ENCODE measurements around the gene RAB40AL. TPM values are rescaled to one million over a fixed set of nuclear protein-coding genes. Genes with fewer than 3 reads are reported as not detected.

The RAB40AL gene
- total RNA-seq, 1 donor = 0.72 TPM

GRCh38 chrX:102975016-102975415 is 37.9 kb downstream of the RAB40AL start:
- TF ChIP-seq CTCF (IDR thresholded peaks at IDR 0.05; ENCODE audit: extremely low read depth, low read depth, low read length) = no peak
- Histone ChIP-seq H2AFZ (ENCODE audit: low read length) (no peak overlapping the region), H3K4me1 (ENCODE audit: insufficient read depth, low read length) (peaks cover 30% of the 10 kb centered on the region), H4K20me1 (ENCODE audit: insufficient read depth, low read length) (no peaks in the 10 kb centered on the region), H3K27ac (ENCODE audit: low read depth, low read length) (peak overlapping the region; percentile 99), H3K36me3 (ENCODE audit: insufficient read depth, low read length) (no peaks in the 10 kb centered on the region), H3K27me3 (ENCODE audit: insufficient read depth, low read length) (no peaks in the 10 kb centered on the region), H3K79me2 (ENCODE audit: insufficient read depth, low read length) (no peaks in the 10 kb centered on the region), H3K4me2 (ENCODE audit: insufficient read depth, low read length) (no peak overlapping the region), H3K9me3 (ENCODE audit: low read depth, low read length) (peaks cover 8% of the 10 kb centered on the region), H3K4me3 (ENCODE audit: insufficient read depth, low read length) (no peak overlapping the region)
- no peak for DNase-seq (ENCODE audit: insufficient read length, low spot score, missing footprints)

GRCh38 chrX:102976286-102976685 is 39.2 kb downstream of the RAB40AL start:
- no peaks in the 10 kb centered on the region for H4K20me1 ChIP-seq (ENCODE audit: insufficient read depth, low read length)
- H3K79me2 ChIP-seq (ENCODE audit: insufficient read depth, low read length) = no peaks in the 10 kb centered on the region
- DNase-seq (ENCODE audit: insufficient read length, low spot score, missing footprints) = peak; percentile 51
- no peaks in the 10 kb centered on the region for H3K36me3 ChIP-seq (ENCODE audit: insufficient read depth, low read length)
- peaks cover 30% of the 10 kb centered on the region for H3K4me1 ChIP-seq (ENCODE audit: insufficient read depth, low read length)
- TF ChIP-seq CTCF (IDR thresholded peaks at IDR 0.05; ENCODE audit: extremely low read depth, low read depth, low read length) = no peak
- no peak overlapping the region for H3K4me3 ChIP-seq (ENCODE audit: insufficient read depth, low read length)
- no peaks in the 10 kb centered on the region for H3K27me3 ChIP-seq (ENCODE audit: insufficient read depth, low read length)
- H3K27ac ChIP-seq (ENCODE audit: low read depth, low read length) = peak overlapping the region; percentile 99
- peaks cover 3% of the 10 kb centered on the region for H3K9me3 ChIP-seq (ENCODE audit: low read depth, low read length)
- H2AFZ ChIP-seq (ENCODE audit: low read length) = no peak overlapping the region
- peak overlapping the region; percentile 2 for H3K4me2 ChIP-seq (ENCODE audit: insufficient read depth, low read length)

- Histone ChIP-seq H3K79me2 (ENCODE audit: insufficient read depth, low read length) (no peaks in the 10 kb centered on the region), H3K4me2 (ENCODE audit: insufficient read depth, low read length) (peak overlapping the region; percentile 32), H3K4me3 (ENCODE audit: insufficient read depth, low read length) (no peak overlapping the region), H3K4me1 (ENCODE audit: insufficient read depth, low read length) (peaks cover 30% of the 10 kb centered on the region), H2AFZ (ENCODE audit: low read length) (no peak overlapping the region), H4K20me1 (ENCODE audit: insufficient read depth, low read length) (no peaks in the 10 kb centered on the region), H3K27ac (ENCODE audit: low read depth, low read length) (peak overlapping the region; percentile 99), H3K27me3 (ENCODE audit: insufficient read depth, low read length) (no peaks in the 10 kb centered on the region), H3K36me3 (ENCODE audit: insufficient read depth, low read length) (no peaks in the 10 kb centered on the region), H3K9me3 (ENCODE audit: low read depth, low read length) (no peaks in the 10 kb centered on the region)
- DNase-seq (ENCODE audit: insufficient read length, low spot score, missing footprints) = peak; percentile 91
- no peak for TF ChIP-seq CTCF (IDR thresholded peaks at IDR 0.05; ENCODE audit: extremely low read depth, low read depth, low read length)
Observed at GRCh38 chrX:102976793-102977495, 39.9 kb downstream of the RAB40AL start.

GRCh38 chrX:102978594-102978993 is 41.5 kb downstream of the RAB40AL start:
- H4K20me1 ChIP-seq (ENCODE audit: insufficient read depth, low read length) = no peaks in the 10 kb centered on the region
- no peaks in the 10 kb centered on the region for H3K36me3 ChIP-seq (ENCODE audit: insufficient read depth, low read length)
- no peak for TF ChIP-seq CTCF (IDR thresholded peaks at IDR 0.05; ENCODE audit: extremely low read depth, low read depth, low read length)
- no peaks in the 10 kb centered on the region for H3K27me3 ChIP-seq (ENCODE audit: insufficient read depth, low read length)
- H3K4me3 ChIP-seq (ENCODE audit: insufficient read depth, low read length) = no peak overlapping the region
- no peaks in the 10 kb centered on the region for H3K79me2 ChIP-seq (ENCODE audit: insufficient read depth, low read length)
- peak; percentile 27 for DNase-seq (ENCODE audit: insufficient read length, low spot score, missing footprints)
- peak overlapping the region; percentile 99 for H3K27ac ChIP-seq (ENCODE audit: low read depth, low read length)
- peaks cover 30% of the 10 kb centered on the region for H3K4me1 ChIP-seq (ENCODE audit: insufficient read depth, low read length)
- no peaks in the 10 kb centered on the region for H3K9me3 ChIP-seq (ENCODE audit: low read depth, low read length)
- H2AFZ ChIP-seq (ENCODE audit: low read length) = no peak overlapping the region
- no peak overlapping the region for H3K4me2 ChIP-seq (ENCODE audit: insufficient read depth, low read length)
